AG09309 (cell line): ENCODE measurements around the gene MTARC2.

Experiments
- DNase-seq: peaks from one replicate; pipeline ENCODE4 v3.0.0-alpha.2; 2010; ENCODE audit warnings: low read depth
- H3K4me3 ChIP-seq: 2 replicates; pipeline ENCODE4 v1.5.1; 2011; ENCODE audit warnings: mild to moderate bottlenecking, low read depth, low read length, moderate library complexity; ENCODE audit not compliant: control insufficient read depth
- TF ChIP-seq, protein P1 (sequence below): IDR thresholded peaks from 2 replicates; pipeline ENCODE4 v1.5.1; 2011; ENCODE audit warnings: mild to moderate bottlenecking, low read depth, low read length, inconsistent platforms; ENCODE audit not compliant: insufficient read depth, control insufficient read depth; ENCODE audit errors: missing control alignments

MTARC2 gene

DNA sequence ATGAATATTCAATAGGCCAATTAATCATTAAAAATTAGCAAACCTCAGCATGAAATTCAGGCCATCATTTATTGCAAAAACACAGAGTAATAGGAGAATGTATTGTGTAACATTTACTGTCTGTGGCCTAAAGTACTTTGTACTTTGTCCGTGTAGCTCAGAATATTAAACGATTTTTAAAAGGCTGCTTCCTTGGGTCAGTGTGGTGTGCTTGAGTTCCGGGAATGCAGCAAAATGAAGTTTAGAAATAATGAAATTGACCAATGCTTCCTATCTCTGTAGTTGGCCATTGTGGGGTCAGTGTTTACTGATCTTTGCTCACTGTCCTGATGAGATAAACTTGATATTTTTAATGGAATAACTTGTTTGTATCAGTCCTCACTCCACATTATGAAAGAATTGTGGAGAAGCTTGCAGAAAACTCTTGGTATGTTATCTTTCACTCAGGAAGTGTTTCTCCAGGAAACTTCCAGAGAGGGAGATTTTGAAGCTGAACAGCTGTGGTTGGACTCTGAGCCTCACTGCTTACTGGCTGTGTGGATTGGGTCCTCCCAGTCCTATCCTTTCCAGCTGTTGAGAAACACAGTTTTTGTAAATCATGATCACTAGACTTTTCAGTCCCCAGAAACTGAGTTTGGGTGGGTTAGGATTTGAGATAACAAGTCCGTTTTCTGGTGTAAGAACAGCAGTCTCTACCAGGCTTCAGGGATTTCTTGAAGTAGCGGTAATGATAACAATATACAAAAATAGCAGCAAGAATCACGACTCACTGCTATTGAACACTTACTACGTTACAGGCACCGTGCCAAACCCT is 19.4 kb downstream of the MTARC2 start:
- TF ChIP-seq, protein P1, sequence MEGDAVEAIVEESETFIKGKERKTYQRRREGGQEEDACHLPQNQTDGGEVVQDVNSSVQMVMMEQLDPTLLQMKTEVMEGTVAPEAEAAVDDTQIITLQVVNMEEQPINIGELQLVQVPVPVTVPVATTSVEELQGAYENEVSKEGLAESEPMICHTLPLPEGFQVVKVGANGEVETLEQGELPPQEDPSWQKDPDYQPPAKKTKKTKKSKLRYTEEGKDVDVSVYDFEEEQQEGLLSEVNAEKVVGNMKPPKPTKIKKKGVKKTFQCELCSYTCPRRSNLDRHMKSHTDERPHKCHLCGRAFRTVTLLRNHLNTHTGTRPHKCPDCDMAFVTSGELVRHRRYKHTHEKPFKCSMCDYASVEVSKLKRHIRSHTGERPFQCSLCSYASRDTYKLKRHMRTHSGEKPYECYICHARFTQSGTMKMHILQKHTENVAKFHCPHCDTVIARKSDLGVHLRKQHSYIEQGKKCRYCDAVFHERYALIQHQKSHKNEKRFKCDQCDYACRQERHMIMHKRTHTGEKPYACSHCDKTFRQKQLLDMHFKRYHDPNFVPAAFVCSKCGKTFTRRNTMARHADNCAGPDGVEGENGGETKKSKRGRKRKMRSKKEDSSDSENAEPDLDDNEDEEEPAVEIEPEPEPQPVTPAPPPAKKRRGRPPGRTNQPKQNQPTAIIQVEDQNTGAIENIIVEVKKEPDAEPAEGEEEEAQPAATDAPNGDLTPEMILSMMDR, result no peak
- no peak for DNase-seq
- no peak overlapping the region for H3K4me3 ChIP-seq

DNA sequence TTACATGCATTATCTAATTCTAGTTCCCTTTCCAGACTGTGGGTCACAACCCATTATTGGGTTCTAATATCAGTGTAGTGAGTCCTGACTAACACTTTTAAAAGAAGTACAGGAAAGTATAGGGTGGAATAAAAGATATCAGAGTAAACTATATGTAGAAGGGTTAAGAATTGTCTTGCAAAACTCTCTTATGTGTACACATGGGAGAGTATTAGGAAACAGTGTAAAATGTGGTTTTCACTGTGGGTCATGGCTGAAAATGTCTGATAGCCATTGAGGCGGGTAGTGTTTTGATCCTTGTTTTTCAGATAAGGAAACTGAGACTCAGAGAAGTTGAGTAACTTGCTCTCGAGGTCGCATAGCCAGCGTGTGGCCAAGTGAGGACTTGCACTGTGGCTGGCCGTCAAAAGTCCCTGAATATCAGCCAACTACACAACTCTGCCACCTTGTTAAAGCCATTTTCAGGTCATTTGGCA is 20.0 kb downstream of the MTARC2 start:
- no peak overlapping the region for H3K4me3 ChIP-seq
- TF ChIP-seq, protein P1, result no peak
- DNase-seq, result no peak

DNA sequence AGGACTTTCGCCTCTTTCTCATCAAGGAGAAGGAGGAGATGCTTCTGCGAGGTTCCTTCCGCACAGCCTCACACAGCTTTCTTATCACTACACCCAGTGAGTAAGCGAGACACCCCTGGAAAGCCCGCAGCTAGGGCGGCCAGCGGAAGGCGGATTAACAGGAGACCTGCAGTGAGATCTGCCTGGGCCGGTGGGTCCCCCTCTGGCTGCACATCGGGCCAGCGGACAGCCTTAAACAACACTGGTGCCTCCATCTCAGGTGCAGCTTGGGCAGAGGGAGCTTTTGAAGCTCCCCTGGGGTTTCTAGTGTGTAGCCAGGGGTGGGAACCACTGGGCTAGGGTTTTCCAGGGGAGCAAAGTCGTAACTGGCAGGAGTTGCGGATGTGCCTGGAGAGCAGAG is 21.1 kb downstream of the MTARC2 start:
- H3K4me3 ChIP-seq, result no peak overlapping the region
- DNase-seq, result no peak
- TF ChIP-seq, protein P1, result no peak

DNA sequence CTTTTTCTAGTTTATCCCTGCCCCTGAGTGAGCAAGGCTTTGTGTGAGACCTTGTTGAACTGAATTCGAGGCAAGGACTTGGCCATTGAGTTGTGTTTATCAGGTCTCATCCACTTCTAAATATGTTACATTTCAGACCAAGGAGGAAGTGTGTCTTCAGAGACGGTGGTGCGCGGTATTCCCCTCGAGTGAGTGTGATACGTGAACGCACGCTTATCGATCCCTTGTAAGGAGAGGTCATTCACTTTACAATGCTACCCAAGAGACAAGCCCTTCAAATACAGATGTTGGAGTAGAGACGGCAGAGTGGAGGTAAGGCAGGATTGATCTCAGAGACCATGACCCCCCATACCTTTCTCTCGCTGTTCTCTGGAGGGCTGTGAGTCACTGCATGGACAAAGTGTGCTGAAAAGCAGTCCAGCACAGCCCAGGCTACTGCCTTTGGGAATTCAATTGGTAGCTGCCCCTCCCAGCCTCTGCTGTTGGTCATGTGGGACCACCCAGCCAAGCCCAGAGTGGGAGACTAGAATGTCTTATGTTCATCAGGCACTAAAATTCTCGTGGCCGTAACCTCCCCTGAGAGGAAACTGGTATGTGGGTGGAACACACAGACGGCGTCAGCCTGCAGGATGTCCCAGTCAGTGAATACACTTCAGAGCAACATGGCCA is 22.3 kb downstream of the MTARC2 start:
- DNase-seq, result no peak
- TF ChIP-seq, protein P1, result no peak
- no peak overlapping the region for H3K4me3 ChIP-seq

DNA sequence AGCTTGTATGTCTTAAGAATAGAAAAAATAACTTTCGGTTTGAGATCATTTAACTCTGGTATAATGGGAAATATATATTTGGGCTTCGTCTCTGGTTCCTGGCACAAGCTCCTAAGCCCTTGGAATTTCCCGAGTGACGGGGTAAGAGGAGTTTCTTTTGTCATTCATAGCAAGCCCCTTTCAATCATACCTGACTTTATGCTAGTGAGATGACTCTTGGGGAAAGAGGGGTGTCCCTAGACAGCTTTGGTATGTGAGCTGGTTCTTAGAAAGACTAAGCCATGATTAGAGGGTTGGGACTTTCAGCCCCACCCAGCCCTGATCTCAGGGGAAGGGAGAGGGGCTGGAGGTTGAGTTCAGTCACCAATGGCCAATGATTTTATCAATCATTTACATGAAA is 24.7 kb downstream of the MTARC2 start:
- no peak overlapping the region for H3K4me3 ChIP-seq
- no peak for DNase-seq
- TF ChIP-seq, protein P1, result no peak

DNA sequence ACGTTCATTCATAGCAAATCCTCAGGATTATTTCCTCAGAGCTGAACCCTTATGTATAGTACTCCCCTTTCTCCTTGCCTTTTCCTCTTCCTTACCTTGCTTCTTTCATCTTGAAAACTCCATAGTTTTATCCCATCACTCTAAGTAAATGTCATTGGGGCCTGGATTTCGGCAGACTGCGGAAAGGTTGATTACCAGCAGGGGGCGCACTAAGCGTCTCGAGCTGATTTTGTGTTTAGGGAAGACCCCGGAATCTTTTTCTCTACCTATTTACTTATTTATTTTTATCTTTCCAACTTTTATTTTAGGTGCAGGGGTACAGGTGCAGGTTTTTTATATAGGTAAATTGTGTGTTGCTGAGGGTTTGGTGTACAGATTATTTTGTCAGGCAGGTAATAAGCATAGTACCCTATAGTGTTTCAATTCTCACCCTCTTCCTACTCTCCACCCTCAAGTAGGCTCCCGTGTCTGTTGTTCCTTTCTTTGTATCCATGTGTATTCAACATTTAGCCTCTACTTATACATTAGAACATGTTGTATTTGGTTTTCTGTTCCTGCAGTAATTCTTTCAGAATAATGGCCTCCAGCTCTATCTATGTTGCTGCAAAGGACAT is 27.2 kb downstream of the MTARC2 start:
- TF ChIP-seq, protein P1, result peak; percentile 81
- H3K4me3 ChIP-seq, result no peak overlapping the region
- no peak for DNase-seq
